IMR-90 (cell line): ENCODE measurements around the gene CARMIL1. TPM values are rescaled to one million over a fixed set of nuclear protein-coding genes. Genes with fewer than 3 reads are reported as not detected.

Experiments used
- ATAC-seq: fragments of 200-7000 bp; cut with Tn5 transposase; 2 replicates; pipeline ENCODE4 v1.9.1; 2020; ENCODE audit warnings: low read depth, mild to moderate bottlenecking, moderate library complexity
- BruUV-seq: library from RNA; stranded (reverse); fragments of 400-500 nt; replicated peaks from 2 replicates; lab custom pipeline; 2021; lab: Mats Ljungman, UMichigan
- CTCF ChIA-PET: fragments of 300-600 bp; formaldehyde crosslinking; extraction: SDS; loops from one replicate; lab custom pipeline; 2021; ENCODE audit warnings: antibody characterized with exemption; lab: Yijun Ruan, JAX
- POLR2A ChIA-PET: fragments of 300-600 bp; sonication (Branson Sonifier 250); formaldehyde crosslinking; loops from one replicate; lab custom pipeline; 2022; ENCODE audit warnings: antibody characterized with exemption; ENCODE audit not compliant: unreplicated experiment; lab: Charles Lee
- DNase-seq: peaks from one replicate; pipeline ENCODE4 v3.0.0; 2013
- H2AFZ ChIP-seq: replicated peaks from 2 replicates; pipeline ENCODE3; 2013; ENCODE audit warnings: low read length, mild to moderate bottlenecking; ENCODE audit not compliant: poor library complexity
- H2AK5ac ChIP-seq: 2 replicates; pipeline ENCODE4 v1.6.1; 2013; ENCODE audit warnings: low read depth, low read length, inconsistent platforms
- H2AK9ac ChIP-seq: replicated peaks from 2 replicates; pipeline ENCODE3; 2013; ENCODE audit warnings: mild to moderate bottlenecking, low read depth, low read length, moderate library complexity; ENCODE audit not compliant: poor library complexity
- H2BK120ac ChIP-seq: 2 replicates; pipeline ENCODE4 v1.6.1; 2013; ENCODE audit warnings: low read depth, low read length, inconsistent platforms
- H2BK15ac ChIP-seq: 3 replicates; pipeline ENCODE4 v1.6.1; 2013; ENCODE audit warnings: low read depth, low read length, inconsistent platforms
- H2BK20ac ChIP-seq: 2 replicates; pipeline ENCODE4 v1.6.1; 2013; ENCODE audit warnings: low read depth, mild to moderate bottlenecking, inconsistent platforms, low read length, moderate library complexity
- H2BK5ac ChIP-seq: 2 replicates; pipeline ENCODE4 v1.6.1; 2013; ENCODE audit warnings: mild to moderate bottlenecking, low read depth, low read length, inconsistent platforms; ENCODE audit not compliant: poor library complexity, severe bottlenecking
- H3K14ac ChIP-seq: replicated peaks from 2 replicates; pipeline ENCODE4 v1.6.1; 2013; ENCODE audit warnings: low read depth, low read length, inconsistent platforms
- H3K18ac ChIP-seq: 2 replicates; pipeline ENCODE4 v1.6.1; 2013; ENCODE audit warnings: low read depth, low read length, control low read depth
- H3K23ac ChIP-seq: 2 replicates; pipeline ENCODE4 v1.6.1; 2013; ENCODE audit warnings: low read depth, low read length, inconsistent platforms
- H3K27ac ChIP-seq: 2 replicates; pipeline ENCODE4 v1.5.1; 2013; ENCODE audit warnings: mild to moderate bottlenecking, control low read depth, low read length; ENCODE audit not compliant: insufficient read depth
- H3K27me3 ChIP-seq: 2 replicates; pipeline ENCODE4 v1.6.1; 2013; ENCODE audit warnings: low read length; ENCODE audit not compliant: control insufficient read depth, insufficient read depth
- H3K36me3 ChIP-seq: 2 replicates; pipeline ENCODE4 v1.6.1; 2013; ENCODE audit warnings: low read length, mixed read lengths; ENCODE audit not compliant: control insufficient read depth, insufficient read depth
- H3K4ac ChIP-seq: 2 replicates; pipeline ENCODE4 v1.6.1; 2013; ENCODE audit warnings: low read depth, low read length, inconsistent platforms
- H3K4me1 ChIP-seq: 2 replicates; pipeline ENCODE4 v1.6.1; 2013; ENCODE audit warnings: low read length, mixed read lengths; ENCODE audit not compliant: control insufficient read depth, insufficient read depth
- H3K4me2 ChIP-seq: 2 replicates; pipeline ENCODE4 v1.6.1; 2013; ENCODE audit warnings: low read depth, mild to moderate bottlenecking, control low read depth, low read length, moderate library complexity
- H3K4me3 ChIP-seq: 2 replicates; pipeline ENCODE4 v1.5.1; 2013; ENCODE audit warnings: low read depth, mild to moderate bottlenecking, control low read depth, low read length, moderate library complexity; ENCODE audit not compliant: insufficient read depth
- H3K56ac ChIP-seq: 2 replicates; pipeline ENCODE4 v1.6.1; 2013; ENCODE audit warnings: low read length, inconsistent platforms; ENCODE audit not compliant: insufficient read depth; ENCODE audit errors: extremely low read depth
- H3K79me1 ChIP-seq, 2 experiments: 2 replicates each; pipeline ENCODE4 v1.6.1; 2013; ENCODE audit warnings: low read length in 2 of 2, inconsistent platforms in 1 of 2, low read depth in 1 of 2
- H3K9ac ChIP-seq: 2 replicates; pipeline ENCODE4 v1.6.1; 2013; ENCODE audit warnings: low read depth, low read length, control low read depth
- H3K9me1 ChIP-seq: 2 replicates; pipeline ENCODE4 v1.6.1; 2013; ENCODE audit warnings: low read length, inconsistent platforms; ENCODE audit not compliant: insufficient read depth
- H3K9me3 ChIP-seq: 2 replicates; pipeline ENCODE4 v1.6.1; 2013; ENCODE audit warnings: low read length; ENCODE audit not compliant: control insufficient read depth, insufficient read depth
- H4K20me1 ChIP-seq: 2 replicates; pipeline ENCODE4 v1.6.1; 2013; ENCODE audit warnings: low read length, inconsistent platforms; ENCODE audit not compliant: insufficient read depth
- H4K5ac ChIP-seq: 2 replicates; pipeline ENCODE4 v1.6.1; 2013; ENCODE audit warnings: mild to moderate bottlenecking, low read depth, low read length, control low read depth
- H4K8ac ChIP-seq, 2 experiments: 2 replicates each; pipeline ENCODE4 v1.6.1; 2013; ENCODE audit warnings: low read depth in 2 of 2, low read length in 2 of 2, control low read depth in 1 of 2, inconsistent platforms in 1 of 2
- H4K91ac ChIP-seq: 2 replicates; pipeline ENCODE4 v1.6.1; 2013; ENCODE audit warnings: low read depth, low read length, inconsistent platforms; ENCODE audit not compliant: insufficient read depth
- BHLHE40 ChIP-seq: fragments of 150-350 bp; IDR thresholded peaks from 2 replicates; pipeline ENCODE4 v1.6.1; 2016; ENCODE audit warnings: mild to moderate bottlenecking, low read depth, low read length
- CEBPB ChIP-seq: IDR thresholded peaks from 2 replicates; pipeline ENCODE4 v1.6.1; 2012; ENCODE audit warnings: low read depth, low read length, improper control_type of control experiment
- CHD1 ChIP-seq: IDR thresholded peaks from 2 replicates; pipeline ENCODE4 v1.6.1; 2012; ENCODE audit warnings: low read depth, low read length, improper control_type of control experiment
- CTCF ChIP-seq: conservative IDR thresholded peaks from 2 replicates; pipeline ENCODE4 v1.5.1; 2012; ENCODE audit warnings: mild to moderate bottlenecking, low read depth, low read length, improper control_type of control experiment
- ELK1 ChIP-seq: fragments of 150-350 bp; IDR thresholded peaks from 2 replicates; pipeline ENCODE4 v1.6.1; 2016; ENCODE audit warnings: low read depth, mild to moderate bottlenecking, low read length, moderate library complexity, borderline replicate concordance
- FOS ChIP-seq: fragments of 150-350 bp; IDR thresholded peaks from 2 replicates; pipeline ENCODE4 v1.6.1; 2016; ENCODE audit warnings: low read depth, low read length
- MAFK ChIP-seq: IDR thresholded peaks from 2 replicates; pipeline ENCODE4 v1.6.1; 2012; ENCODE audit warnings: low read depth, low read length, improper control_type of control experiment
- MAZ ChIP-seq: IDR thresholded peaks from 2 replicates; pipeline ENCODE4 v1.6.1; 2012; ENCODE audit warnings: low read depth, mild to moderate bottlenecking, low read length, improper control_type of control experiment, moderate library complexity, borderline replicate concordance
- MXI1 ChIP-seq: IDR thresholded peaks from 2 replicates; pipeline ENCODE4 v1.6.1; 2012; ENCODE audit warnings: low read depth, mild to moderate bottlenecking, low read length, moderate library complexity, borderline replicate concordance
- NFE2L2 ChIP-seq: fragments of 150-350 bp; IDR thresholded peaks from 2 replicates; pipeline ENCODE4 v1.6.1; 2016; ENCODE audit warnings: low read depth, mild to moderate bottlenecking, low read length
- POLR2A ChIP-seq: IDR thresholded peaks from 2 replicates; pipeline ENCODE4 v1.6.1; 2012; ENCODE audit warnings: mild to moderate bottlenecking, low read depth, low read length
- RAD21 ChIP-seq: IDR thresholded peaks from 2 replicates; pipeline ENCODE4 v1.6.1; 2012; ENCODE audit warnings: low read length, improper control_type of control experiment
- RCOR1 ChIP-seq: IDR thresholded peaks from 2 replicates; pipeline ENCODE4 v1.6.1; 2012; ENCODE audit warnings: mild to moderate bottlenecking, low read length, improper control_type of control experiment; ENCODE audit not compliant: insufficient replicate concordance
- RFX5 ChIP-seq: IDR thresholded peaks from 2 replicates; pipeline ENCODE4 v1.8.0; 2012; ENCODE audit warnings: low read depth, mild to moderate bottlenecking, low read length, moderate library complexity
- SMC3 ChIP-seq: fragments of 150-350 bp; IDR thresholded peaks from 2 replicates; pipeline ENCODE4 v1.6.1; 2016; ENCODE audit warnings: low read depth, mild to moderate bottlenecking, antibody characterized with exemption, low read length, moderate library complexity
- USF2 ChIP-seq: fragments of 150-350 bp; IDR thresholded peaks from 2 replicates; pipeline ENCODE4 v1.6.1; 2017; ENCODE audit warnings: mild to moderate bottlenecking, antibody characterized with exemption, low read length, low read depth
- WGBS, 2 experiments: methylation state at CpG; one replicate each; pipeline versions ENCODE4 v1.1.5 to v1.1.7; 2013; ENCODE audit warnings: missing lambda C conversion rate in 2 of 2; ENCODE audit not compliant: insufficient read length in 1 of 2; ENCODE audit errors: extremely low coverage in 2 of 2; 5-methylcytosine and 5-hydroxymethylcytosine counted together
- dilution Hi-C: fragments of 300-500 bp; cut with HindIII; formaldehyde crosslinking; loops from one replicate; pipeline ENCODE4 v1.14.3; 2018; ENCODE audit warnings: low sequenced_read_pairs; ENCODE audit not compliant: unreplicated experiment
- in situ Hi-C: fragments of 300-500 bp; cut with MboI; formaldehyde crosslinking; loops from 3 replicates; pipeline ENCODE4 v1.14.3; 2019; ENCODE audit warnings: low sequenced_read_pairs, inconsistent platforms, mixed read lengths
- intact Hi-C: fragments of 100-400 bp; cut with micrococcal nuclease; formaldehyde crosslinking; loops from 2 replicates; pipeline ENCODE4 v1.10.0; 2022
- polyA plus RNA-seq, 3 experiments: library from polyadenylated mRNA; depleted of rRNA; stranded (reverse); fragments of >200 nt; gene quantifications; 2 replicates each; pipeline ENCODE4 v1.2.3, GENCODE V29; 2012; ENCODE audit warnings: low replicate concordance in 1 of 3
- total RNA-seq: library from RNA; depleted of rRNA; stranded (reverse); fragments of >200 nt; gene quantifications from 2 replicates; pipeline ENCODE4 v1.2.3, GENCODE V29; 2012

The CARMIL1 gene
- total and polyA plus RNA-seq, 2 of the 4 experiments (the other 2 are of a cell fraction), result 1.3 to 2.9 TPM

- dilution Hi-C loops (no loop called here), in situ Hi-C loops (no loop called here), intact Hi-C loops (no loop called here)
- Histone ChIP-seq H3K9me3 (no peaks in the 10 kb centered on the region), H2AK5ac (no peak overlapping the region), H2AK9ac (no peak overlapping the region), H2BK15ac (no peak overlapping the region), H2AFZ (no peak overlapping the region), H3K4me2 (no peak overlapping the region), H3K27ac (no peak overlapping the region), H4K20me1 (no peaks in the 10 kb centered on the region), H2BK120ac (no peak overlapping the region), H3K56ac (no peak overlapping the region), H3K27me3 (no peaks in the 10 kb centered on the region), H3K4me3 (no peak overlapping the region), H3K4me1 (no peaks in the 10 kb centered on the region), H3K4ac (no peak overlapping the region), H3K9ac (no peak overlapping the region), H3K14ac (no peak overlapping the region), H3K79me1 (no peaks in the 10 kb centered on the region), H4K5ac (no peak overlapping the region), H3K18ac (no peak overlapping the region), H4K8ac (no peak overlapping the region), H4K91ac (no peak overlapping the region), H3K23ac (no peak overlapping the region), H3K9me1 (no peaks in the 10 kb centered on the region), H2BK20ac (no peak overlapping the region), H3K36me3 (no peaks in the 10 kb centered on the region), H2BK5ac (no peak overlapping the region)
- TF ChIP-seq MXI1 (no peak), CTCF (no peak), NFE2L2 (no peak), FOS (no peak), RAD21 (no peak), POLR2A (no peak), CHD1 (no peak), ELK1 (no peak), MAZ (no peak), RFX5 (no peak), MAFK (no peak), CEBPB (no peak), BHLHE40 (no peak), SMC3 (no peak), USF2 (no peak), RCOR1 (no peak)
- no peak for DNase-seq
- no TSS peak for BruUV-seq
- CTCF ChIA-PET, result no interaction called here
- WGBS, 2 experiments, result no CpG with 5 or more reads among the region's 5 CpGs
- ATAC-seq, result no peak
- POLR2A ChIA-PET, result no interaction called here
These were observed 122.5 kb downstream of the CARMIL1 start for GRCh38 chr6:25401711-25402110.
